ENCODE measurements around the gene CLIC3. TPM values are rescaled to one million over a fixed set of nuclear protein-coding genes. Genes with fewer than 3 reads are reported as not detected.

CLIC3 gene
- total and polyA plus RNA-seq, 2 donors (not counting 1 experiment from before 2014, with no cell fraction given): 1.1 to 1.9 TPM

GRCh38 chr9:137023157-137023556, 26.8 kb upstream of the CLIC3 start:
- WGBS (ENCODE audit: insufficient coverage): 98% methylated on average over 6 of the region's 7 CpGs

GRCh38 chr9:137022662-137023008, 26.3 kb upstream of the CLIC3 start:
- Histone ChIP-seq H3K9me3 (ENCODE audit: control extremely low read depth in 1 of 3, control insufficient read depth in 2 of 3, insufficient read depth in 1 of 3, low read length in 2 of 3) (peaks cover 0 to 9% (median 0%) of the 10 kb centered on the region in 3 donors), H3K79me2 (ENCODE audit: control insufficient read depth, insufficient read depth, low read length) (no peaks in the 10 kb centered on the region), H3K9ac (ENCODE audit: low read length) (no peak overlapping the region), H3K36me3 (replicated peaks in 1 of 2; ENCODE audit: control extremely low read depth in 1 of 2, control insufficient read depth in 1 of 2, extremely low read depth in 1 of 2, insufficient read depth in 2 of 2, low read length in 1 of 2) (no peaks in the 10 kb centered on the region), H3K27me3 (replicated peaks in 1 of 4; ENCODE audit: control extremely low read depth in 1 of 4, control insufficient read depth in 3 of 4, insufficient read depth in 4 of 4, low read length in 3 of 4) (no peaks in the 10 kb centered on the region), H2AFZ (ENCODE audit: insufficient read depth, low read depth, low read length, poor library complexity, severe bottlenecking) (no peak overlapping the region), H4K20me1 (ENCODE audit: control insufficient read depth, insufficient read depth, low read length, poor library complexity, severe bottlenecking) (peaks cover 4% of the 10 kb centered on the region), H3K27ac (ENCODE audit: low read length in 2 of 2) (no peak overlapping the region), H3K4me1 (ENCODE audit: control insufficient read depth in 2 of 2, insufficient read depth in 2 of 2, low read length in 2 of 2) (peaks cover 7 to 20% of the 10 kb centered on the region in 2 donors), H3K4me2 (replicated peaks; ENCODE audit: low read depth, low read length, poor library complexity, severe bottlenecking) (no peak overlapping the region), H3K4me3 (ENCODE audit: control extremely low read depth in 1 of 5, extremely low read depth in 1 of 5, insufficient read depth in 1 of 5, low read depth in 2 of 5, low read length in 4 of 5) (no peak overlapping the region)
- 92% methylated on average over 17 of the region's 23 CpGs for WGBS (ENCODE audit: insufficient coverage)
- no peak for ATAC-seq (ENCODE audit: low read depth)
- POLR2A ChIA-PET: no interaction called here
- TF ChIP-seq EZH2 (IDR thresholded peaks at IDR 0.05; ENCODE audit: borderline replicate concordance, insufficient read depth, low read depth, low read length, poor library complexity, severe bottlenecking): no peak
- no peak for TF ChIP-seq CTCF (IDR thresholded peaks at IDR 0.05)
- DNase-seq: no peak
- peaks cover 17% of the 10 kb centered on the region for H3K4me1 Mint-ChIP-seq
- H3K27me3 Mint-ChIP-seq: no peaks in the 10 kb centered on the region
- CTCF ChIA-PET: no interaction called here
- intact Hi-C loops (cut with micrococcal nuclease): no loop called here
- H3K4me3 Mint-ChIP-seq: no peak overlapping the region
- H3K9me3 Mint-ChIP-seq (ENCODE audit: insufficient read depth): no peaks in the 10 kb centered on the region
- H3K27ac Mint-ChIP-seq: no peak overlapping the region

More at GRCh38 chr9:137023157-137023556, 26.8 kb upstream of the CLIC3 start:
- no peaks in the 10 kb centered on the region for H3K27me3 ChIP-seq (replicated peaks in 1 of 4; ENCODE audit: control extremely low read depth in 1 of 4, control insufficient read depth in 3 of 4, insufficient read depth in 4 of 4, low read length in 3 of 4)
- intact Hi-C loops (cut with micrococcal nuclease): no loop called here
- CTCF ChIA-PET: no interaction called here
- H3K9me3 ChIP-seq (ENCODE audit: control extremely low read depth in 1 of 3, control insufficient read depth in 2 of 3, insufficient read depth in 1 of 3, low read length in 2 of 3): peaks cover 0 to 9% (median 0%) of the 10 kb centered on the region in 3 donors
- H3K9me3 Mint-ChIP-seq (ENCODE audit: insufficient read depth): no peaks in the 10 kb centered on the region
- no peak overlapping the region for H3K4me2 ChIP-seq (replicated peaks; ENCODE audit: low read depth, low read length, poor library complexity, severe bottlenecking)
- peaks cover 4% of the 10 kb centered on the region for H4K20me1 ChIP-seq (ENCODE audit: control insufficient read depth, insufficient read depth, low read length, poor library complexity, severe bottlenecking)
- H3K27ac Mint-ChIP-seq: no peak overlapping the region
- H3K36me3 ChIP-seq (replicated peaks in 1 of 2; ENCODE audit: control extremely low read depth in 1 of 2, control insufficient read depth in 1 of 2, extremely low read depth in 1 of 2, insufficient read depth in 2 of 2, low read length in 1 of 2): no peaks in the 10 kb centered on the region
- no peaks in the 10 kb centered on the region for H3K27me3 Mint-ChIP-seq
- no peak overlapping the region for H2AFZ ChIP-seq (ENCODE audit: insufficient read depth, low read depth, low read length, poor library complexity, severe bottlenecking)
- H3K4me1 Mint-ChIP-seq: peaks cover 17% of the 10 kb centered on the region
- POLR2A ChIA-PET: no interaction called here
- ATAC-seq (ENCODE audit: low read depth): no peak
- DNase-seq: no peak
- H3K4me3 ChIP-seq (ENCODE audit: control extremely low read depth in 1 of 5, extremely low read depth in 1 of 5, insufficient read depth in 1 of 5, low read depth in 2 of 5, low read length in 4 of 5): no peak overlapping the region
- H3K4me3 Mint-ChIP-seq: no peak overlapping the region
- H3K9ac ChIP-seq (ENCODE audit: low read length): no peak overlapping the region
- H3K79me2 ChIP-seq (ENCODE audit: control insufficient read depth, insufficient read depth, low read length): no peaks in the 10 kb centered on the region
- peaks cover 7 to 20% of the 10 kb centered on the region in 2 donors for H3K4me1 ChIP-seq (ENCODE audit: control insufficient read depth in 2 of 2, insufficient read depth in 2 of 2, low read length in 2 of 2)
- TF ChIP-seq CTCF (IDR thresholded peaks at IDR 0.05): no peak
- no peak for TF ChIP-seq EZH2 (IDR thresholded peaks at IDR 0.05; ENCODE audit: borderline replicate concordance, insufficient read depth, low read depth, low read length, poor library complexity, severe bottlenecking)
- H3K27ac ChIP-seq (ENCODE audit: low read length in 2 of 2): no peak overlapping the region

Measured in B cell (primary cell).